ENCODE data around the gene FARP1.

FARP1 gene

GRCh38 chr13:98312606-98313005 lies 169.7 kb downstream of the FARP1 start:
- DNase-seq, result no peak

GRCh38 chr13:98313023-98313921 lies 170.4 kb downstream of the FARP1 start:
- DNase-seq, result no peak

- DNase-seq, result no peak
Measured at GRCh38 chr13:98313922-98314292, 171.0 kb downstream of the FARP1 start.

GRCh38 chr13:98315466-98315865 lies 172.6 kb downstream of the FARP1 start:
- DNase-seq, result no peak

- no peak for DNase-seq
Measured at GRCh38 chr13:98315902-98316301, 173.0 kb downstream of the FARP1 start.

GRCh38 chr13:98317573-98318171 lies 174.8 kb downstream of the FARP1 start:
- DNase-seq, result no peak

DNA sequence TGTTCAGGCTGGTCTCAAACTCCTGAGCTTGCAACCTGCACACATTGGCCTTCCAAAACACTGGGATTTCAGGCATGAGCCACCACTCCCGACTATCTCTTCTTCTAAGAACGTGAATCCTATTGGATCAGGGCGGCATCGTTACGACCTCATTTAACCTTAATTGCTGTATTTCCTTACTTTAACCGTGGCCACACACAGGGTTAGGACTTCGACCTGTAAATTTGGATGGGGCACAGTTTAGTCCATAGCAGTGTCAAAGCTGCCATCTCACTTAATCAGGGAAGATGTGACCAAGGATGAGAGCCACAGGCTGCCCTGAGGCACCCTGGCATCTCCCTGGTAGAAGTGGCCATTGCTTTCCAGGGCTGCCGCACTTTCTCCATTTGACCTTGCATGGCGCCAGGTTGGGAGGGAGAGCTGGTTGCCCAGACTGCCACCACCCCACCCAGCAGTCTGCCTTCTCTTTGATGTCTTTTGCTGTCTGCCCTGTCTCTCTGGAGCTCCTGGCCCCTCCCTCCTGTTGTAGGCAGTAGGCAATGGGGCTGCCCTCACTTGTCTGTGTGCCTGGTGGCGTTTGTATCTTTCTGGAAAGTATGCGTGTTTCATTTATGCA lies 175.5 kb downstream of the FARP1 start:
- no peak for DNase-seq

GRCh38 chr13:98320561-98321105 lies 177.7 kb downstream of the FARP1 start:
- DNase-seq, result no peak

GRCh38 chr13:98321395-98321794 lies 178.5 kb downstream of the FARP1 start:
- no peak for DNase-seq

GRCh38 chr13:98322091-98322718 lies 179.3 kb downstream of the FARP1 start:
- DNase-seq, result no peak

- DNase-seq, result no peak
Measured at GRCh38 chr13:98324105-98324504, 181.2 kb downstream of the FARP1 start.

GRCh38 chr13:98325724-98326123 lies 182.8 kb downstream of the FARP1 start:
- no peak for DNase-seq

GRCh38 chr13:98326291-98326690 lies 183.4 kb downstream of the FARP1 start:
- no peak for DNase-seq

DNA sequence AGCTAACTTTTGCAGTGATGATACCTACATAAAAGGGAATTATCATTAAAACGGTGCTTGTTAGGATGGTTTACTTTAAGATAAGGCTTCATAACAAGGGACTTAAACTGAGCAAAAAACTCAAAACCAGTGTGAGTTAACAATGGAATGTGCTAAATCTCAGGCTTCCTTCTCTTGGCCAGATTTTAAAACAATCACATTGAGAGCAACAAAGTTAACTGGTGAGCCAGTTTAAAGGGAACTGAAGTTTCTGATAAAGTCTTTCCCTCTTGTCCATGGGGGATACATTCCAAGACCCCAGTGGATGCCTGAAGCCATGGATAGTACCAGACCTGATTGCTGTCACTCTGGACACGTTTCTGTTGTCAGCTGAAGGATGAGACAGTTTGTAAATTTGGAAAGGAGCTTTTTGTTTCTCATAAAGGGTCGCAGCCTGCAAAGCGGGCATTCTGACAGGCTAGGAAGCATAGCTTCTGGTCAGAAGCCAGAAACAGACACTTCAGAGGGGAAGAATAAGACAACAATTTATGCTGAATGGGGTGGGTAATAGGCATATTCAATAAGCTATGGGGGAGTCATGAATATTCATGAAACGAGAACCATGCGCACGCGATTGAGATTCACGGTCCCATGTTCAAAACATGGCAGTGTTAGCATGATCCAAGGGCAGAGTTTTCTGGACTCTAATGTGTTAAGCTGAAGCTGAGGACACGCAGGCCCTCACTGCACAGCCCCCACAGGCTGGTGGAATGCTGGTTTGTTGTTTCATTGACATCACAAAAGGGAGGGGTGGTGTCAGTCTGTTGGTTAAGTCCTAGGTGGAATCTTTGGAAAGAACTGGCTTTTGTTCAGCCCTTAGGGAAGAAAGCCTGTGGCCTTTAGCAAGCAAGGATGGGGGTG lies 184.7 kb downstream of the FARP1 start:
- no peak for DNase-seq

GRCh38 chr13:98328511-98328910 lies 185.6 kb downstream of the FARP1 start:
- DNase-seq, result no peak

DNA sequence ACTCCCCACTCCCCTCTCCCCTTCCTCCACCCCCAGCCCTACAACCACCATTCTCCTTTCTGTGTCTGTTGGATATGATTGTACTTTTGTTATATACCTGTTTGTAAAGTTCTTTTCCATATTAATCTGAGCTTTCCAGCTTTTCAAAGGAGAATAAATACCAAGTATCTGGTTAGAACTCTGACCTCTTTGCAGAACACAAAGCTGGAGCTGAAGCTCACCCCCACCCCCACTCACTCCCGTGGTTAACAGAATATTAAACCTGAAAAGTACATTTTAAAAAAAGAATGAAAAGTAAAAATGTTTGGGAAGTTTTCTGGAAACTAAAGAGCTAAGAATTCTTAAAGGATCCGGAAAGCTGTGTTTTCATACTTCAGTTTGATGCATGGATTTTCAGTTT lies 189.3 kb downstream of the FARP1 start:
- no peak for DNase-seq

GRCh38 chr13:98332691-98333090 lies 189.8 kb downstream of the FARP1 start:
- no peak for DNase-seq

DNA sequence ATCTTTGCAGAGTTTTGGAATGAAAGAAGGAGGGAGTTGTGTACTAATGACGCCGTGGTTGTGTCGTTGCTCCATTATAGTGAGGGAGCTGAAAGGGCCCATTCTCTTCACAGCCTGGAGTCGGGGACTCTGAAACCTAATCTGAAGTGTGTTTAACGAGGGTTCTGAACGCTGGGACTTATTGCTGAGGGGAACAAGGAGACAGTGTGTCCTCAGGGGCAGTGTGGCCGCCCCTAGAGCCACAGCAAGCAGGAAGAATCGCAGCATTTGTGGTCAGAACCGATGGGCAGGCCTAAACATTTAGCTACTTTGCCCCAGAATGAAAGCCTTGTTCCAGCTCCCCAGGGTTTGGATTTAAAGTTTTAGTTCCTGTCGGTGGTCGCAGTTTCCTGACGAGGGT lies 190.6 kb downstream of the FARP1 start:
- DNase-seq, result no peak

DNA sequence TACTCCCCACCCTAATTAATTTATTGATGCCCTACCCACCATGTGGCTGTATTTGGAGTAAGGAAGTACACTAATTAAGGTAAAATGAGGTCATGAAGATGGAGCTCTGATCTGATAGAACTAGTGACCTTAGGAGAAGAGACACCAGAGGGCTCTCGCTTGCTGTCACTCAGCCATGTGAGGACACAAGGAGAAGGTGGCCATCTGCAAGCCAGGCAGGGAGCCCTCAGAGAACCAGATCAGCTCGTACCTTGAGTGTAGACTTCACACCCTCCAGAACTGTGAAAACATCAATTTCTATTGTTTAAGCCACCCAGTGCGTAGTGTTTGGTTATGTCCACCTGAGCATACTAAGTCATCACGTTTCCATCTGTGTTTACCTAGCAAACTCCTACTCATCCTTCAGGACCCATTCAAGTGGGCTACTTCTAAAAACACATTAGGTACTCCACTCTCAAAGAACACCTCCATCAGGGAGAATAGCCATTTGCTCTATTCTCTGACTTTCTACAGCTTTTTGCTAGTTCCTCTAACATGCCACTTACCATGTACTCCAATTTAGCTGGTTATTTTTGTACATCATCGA lies 191.8 kb downstream of the FARP1 start:
- DNase-seq, result no peak

- no peak for DNase-seq
Measured at GRCh38 chr13:98335721-98336120, 192.8 kb downstream of the FARP1 start.

- no peak for DNase-seq
Measured at GRCh38 chr13:98338310-98338709, 195.4 kb downstream of the FARP1 start.
